ENCODE results near the gene LAMA5.

GRCh38 chr20:62309947-62310756 lies 57.0 kb downstream of the LAMA5 start:
- TF ChIP-seq POLR2A (IDR thresholded peaks at IDR 0.05) (no peak), CTCF (IDR thresholded peaks at IDR 0.05) (no peak), EP300 (IDR thresholded peaks at IDR 0.05) (no peak)

Measured in ovary (tissue), 3 donors.